ENCODE results near the gene KCTD20. TPM values are rescaled to one million over a fixed set of nuclear protein-coding genes. Genes with fewer than 3 reads are reported as not detected.

Gene KCTD20
- polyA plus RNA-seq, 3 donors from 2014 or later = 41.1 to 50.5 (median 47.5) TPM

DNA sequence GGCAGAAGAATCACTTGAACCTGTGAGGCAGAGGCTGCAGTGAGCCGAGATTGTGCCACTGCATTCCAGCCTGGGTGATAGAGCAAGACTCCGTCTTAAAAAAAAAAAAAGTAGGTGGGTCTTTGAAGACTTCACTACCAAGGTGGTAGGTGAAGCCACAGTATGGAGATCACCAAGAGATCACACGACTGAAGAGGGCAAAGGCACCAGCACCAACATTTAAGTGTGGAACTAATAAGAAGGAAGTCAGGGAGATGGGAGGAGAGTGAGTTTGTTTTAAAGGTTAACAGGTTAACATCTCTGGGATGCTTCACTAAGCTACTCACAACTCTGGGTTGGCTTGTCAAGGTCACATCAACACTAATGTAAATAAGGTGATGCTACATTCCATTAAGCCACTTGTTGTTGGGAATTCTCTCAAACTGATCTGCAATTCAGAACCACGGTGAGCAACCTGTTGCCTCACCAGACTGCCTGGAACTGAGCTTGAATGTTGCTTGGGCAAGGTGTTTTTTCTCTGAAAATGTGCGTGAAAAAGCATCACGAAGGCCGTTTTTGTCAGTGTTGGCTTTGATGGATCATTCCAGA lies 48.7 kb downstream of the KCTD20 start:
- Mint-ChIP-seq H3K27ac (peak overlapping the region in 4 of 6 donors; percentile 15 to 69 (median 43)), H3K36me3 (peaks cover 4 to 40% (median 34%) of the 10 kb centered on the region in 3 donors), H3K27me3 (ENCODE audit: low read depth in 3 of 3) (peaks cover 0 to 2% (median 0%) of the 10 kb centered on the region in 3 donors), H3K4me3 (no peak overlapping the region), H3K9me3 (no peaks in the 10 kb centered on the region), H3K4me1 (peaks cover 4 to 50% of the 10 kb centered on the region in 2 donors)
- no peak for DNase-seq

DNA sequence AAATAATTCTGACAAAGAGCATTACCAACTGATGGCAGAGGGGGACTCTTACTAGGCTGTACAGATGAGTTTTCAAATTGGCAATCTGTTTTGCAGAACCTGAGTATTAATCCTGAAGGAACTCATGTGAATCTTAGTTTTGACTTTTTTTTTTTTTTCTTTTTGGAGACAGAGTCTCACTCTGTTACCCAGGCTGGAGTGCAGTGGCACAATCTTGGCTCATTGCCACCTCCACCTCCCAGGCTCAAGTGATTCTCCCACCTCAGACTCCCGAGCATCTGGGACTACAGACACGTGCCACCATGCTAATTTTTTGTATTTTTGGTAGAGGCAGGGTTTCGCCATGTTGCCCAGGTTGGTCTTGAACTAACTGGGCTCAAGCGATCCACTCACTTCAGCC lies 49.3 kb downstream of the KCTD20 start:
- H3K36me3 Mint-ChIP-seq = peaks cover 0 to 44% (median 38%) of the 10 kb centered on the region in 3 donors
- DNase-seq = no peak
- peaks cover 4 to 50% of the 10 kb centered on the region in 2 donors for H3K4me1 Mint-ChIP-seq
- no peaks in the 10 kb centered on the region for H3K27me3 Mint-ChIP-seq (ENCODE audit: low read depth in 3 of 3)
- no peak overlapping the region for H3K4me3 Mint-ChIP-seq
- no peaks in the 10 kb centered on the region for H3K9me3 Mint-ChIP-seq
- H3K27ac Mint-ChIP-seq = peak overlapping the region in 3 of 6 donors; percentile 34 to 69 (median 53)

DNA sequence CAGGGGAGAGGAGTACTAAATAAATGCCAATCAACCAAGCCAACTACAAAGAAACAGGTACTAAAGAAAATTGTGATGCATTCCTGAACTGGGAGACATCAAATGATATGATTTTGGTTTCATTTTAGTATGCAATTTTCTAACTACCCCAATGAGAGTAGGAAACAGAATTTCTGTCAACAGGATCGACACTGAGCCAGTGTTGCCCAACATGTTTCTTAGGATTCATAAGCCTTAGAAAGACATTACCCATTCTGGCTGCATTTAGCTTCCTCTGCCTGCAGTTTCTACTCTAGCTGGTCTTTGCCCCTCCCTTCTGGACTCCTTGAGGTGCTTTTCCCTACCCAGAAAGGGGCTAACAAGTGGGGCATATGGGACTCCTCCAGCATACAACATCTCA lies 49.8 kb downstream of the KCTD20 start:
- DNase-seq = no peak
- no peak overlapping the region for H3K4me3 Mint-ChIP-seq
- H3K36me3 Mint-ChIP-seq = peaks cover 0 to 49% (median 43%) of the 10 kb centered on the region in 3 donors
- peak overlapping the region in 2 of 6 donors; percentile 34 to 53 for H3K27ac Mint-ChIP-seq
- no peaks in the 10 kb centered on the region for H3K27me3 Mint-ChIP-seq (ENCODE audit: low read depth in 3 of 3)
- no peaks in the 10 kb centered on the region for H3K9me3 Mint-ChIP-seq
- peaks cover 4 to 50% of the 10 kb centered on the region in 2 donors for H3K4me1 Mint-ChIP-seq

DNA sequence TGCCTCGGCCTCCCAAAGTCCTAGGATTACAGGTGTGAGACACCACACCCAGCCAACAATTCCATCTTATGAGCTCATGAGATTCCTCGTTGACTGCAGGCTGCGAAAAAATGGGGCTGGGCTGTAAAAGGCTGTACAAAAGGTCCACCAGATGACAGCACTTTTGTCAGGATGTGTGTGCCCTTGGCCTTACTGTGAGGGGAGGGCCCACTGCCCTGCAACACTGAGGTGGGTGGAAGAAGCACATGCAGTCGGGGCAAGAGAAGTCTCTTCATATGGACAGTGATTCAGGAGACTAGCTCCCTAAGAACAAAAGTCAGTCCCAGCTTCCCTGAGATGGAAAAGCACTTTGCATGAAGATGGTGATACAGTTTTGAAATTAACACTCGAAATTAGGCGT lies 50.5 kb downstream of the KCTD20 start:
- H3K36me3 Mint-ChIP-seq = peaks cover 0 to 50% (median 43%) of the 10 kb centered on the region in 3 donors
- no peaks in the 10 kb centered on the region for H3K27me3 Mint-ChIP-seq (ENCODE audit: low read depth in 3 of 3)
- no peak overlapping the region for H3K4me3 Mint-ChIP-seq
- H3K4me1 Mint-ChIP-seq = peaks cover 4 to 47% of the 10 kb centered on the region in 2 donors
- peak overlapping the region in 4 of 6 donors; percentile 6 to 88 (median 36) for H3K27ac Mint-ChIP-seq
- no peaks in the 10 kb centered on the region for H3K9me3 Mint-ChIP-seq
- no peak for DNase-seq

DNA sequence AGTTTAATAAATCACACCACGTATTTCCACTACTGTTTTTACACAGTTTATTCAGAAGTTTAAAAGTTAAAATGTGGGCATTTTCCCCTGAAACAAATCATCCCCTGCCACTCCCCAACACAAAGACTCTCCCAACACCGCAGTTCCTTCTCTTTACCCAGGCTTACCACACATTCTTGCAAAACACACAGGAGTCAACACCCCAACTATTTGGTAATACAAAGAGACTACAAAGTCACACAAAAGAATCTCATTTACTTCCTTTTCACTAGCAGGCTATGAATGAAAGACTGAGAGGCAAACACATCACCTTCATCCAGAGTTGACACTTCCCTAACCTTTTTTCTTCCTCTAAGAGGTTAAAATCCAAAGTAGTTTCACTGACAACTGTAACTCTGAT lies 51.1 kb downstream of the KCTD20 start:
- peaks cover 7 to 44% of the 10 kb centered on the region in 2 donors for H3K4me1 Mint-ChIP-seq
- no peaks in the 10 kb centered on the region for H3K9me3 Mint-ChIP-seq
- H3K36me3 Mint-ChIP-seq = peaks cover 0 to 45% (median 43%) of the 10 kb centered on the region in 3 donors

DNA sequence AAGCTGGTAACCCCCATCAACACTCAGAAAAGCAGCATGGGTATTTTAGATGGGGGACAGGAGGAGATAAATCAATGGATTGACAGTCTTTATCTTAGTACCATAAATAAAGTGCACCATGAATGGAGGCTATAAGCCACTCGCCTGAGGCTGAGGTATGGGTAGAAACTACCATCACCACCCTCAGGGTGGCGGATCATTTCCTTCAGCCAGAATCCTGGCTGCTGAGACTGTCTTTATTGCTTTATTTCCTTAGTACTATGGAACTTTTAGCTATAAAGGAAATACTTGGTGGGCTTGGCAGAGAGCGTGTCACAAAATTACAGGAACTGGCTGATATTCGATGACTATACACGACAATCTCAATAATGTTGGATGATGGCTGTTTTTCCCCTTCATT lies 52.3 kb downstream of the KCTD20 start:
- peaks cover 0 to 53% (median 48%) of the 10 kb centered on the region in 3 donors for H3K36me3 Mint-ChIP-seq
- H3K27ac Mint-ChIP-seq = peak overlapping the region in 2 of 6 donors; percentile 32 to 64
- H3K27me3 Mint-ChIP-seq (ENCODE audit: low read depth in 3 of 3) = peaks cover 0 to 2% (median 0%) of the 10 kb centered on the region in 3 donors

More for the DNA sequence above, 51.1 kb downstream of the KCTD20 start:
- peak overlapping the region; percentile 3 to 90 (median 56) for H3K27ac Mint-ChIP-seq
- H3K27me3 Mint-ChIP-seq (ENCODE audit: low read depth in 3 of 3) = no peaks in the 10 kb centered on the region
- no peak for DNase-seq
- no peak overlapping the region for H3K4me3 Mint-ChIP-seq

DNA sequence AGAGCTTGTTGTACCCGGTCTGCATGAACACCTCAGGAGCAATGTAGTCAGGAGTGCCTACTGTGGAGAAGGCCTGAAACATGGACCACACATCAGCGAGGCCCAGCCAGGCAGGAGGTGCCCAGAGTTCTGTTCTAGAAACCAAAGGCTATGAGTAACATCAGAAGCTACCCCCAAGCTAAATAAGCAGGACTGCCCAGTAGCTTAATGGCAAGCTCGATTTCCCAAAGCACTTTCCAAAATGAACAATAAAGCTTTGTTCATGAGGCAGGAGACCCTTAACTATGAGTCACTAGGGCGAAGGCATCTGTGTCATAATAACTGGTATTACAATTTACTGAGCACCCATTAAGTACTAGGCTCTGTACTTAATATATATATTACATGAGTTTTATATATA lies 57.1 kb downstream of the KCTD20 start:
- H3K27ac Mint-ChIP-seq = peak overlapping the region in 3 of 6 donors; percentile 33 to 78 (median 74)
- no peak overlapping the region for H3K4me3 Mint-ChIP-seq
- no peak for DNase-seq
- peaks cover 0 to 2% (median 0%) of the 10 kb centered on the region in 3 donors for H3K27me3 Mint-ChIP-seq (ENCODE audit: low read depth in 3 of 3)
- peaks cover 8 to 42% of the 10 kb centered on the region in 2 donors for H3K4me1 Mint-ChIP-seq
- H3K9me3 Mint-ChIP-seq = no peaks in the 10 kb centered on the region
- H3K36me3 Mint-ChIP-seq = peaks cover 0 to 41% (median 37%) of the 10 kb centered on the region in 3 donors

More for the DNA sequence above, 52.3 kb downstream of the KCTD20 start:
- Mint-ChIP-seq H3K4me1 (peaks cover 11 to 47% of the 10 kb centered on the region in 2 donors), H3K4me3 (no peak overlapping the region), H3K9me3 (no peaks in the 10 kb centered on the region)
- DNase-seq = no peak

DNA sequence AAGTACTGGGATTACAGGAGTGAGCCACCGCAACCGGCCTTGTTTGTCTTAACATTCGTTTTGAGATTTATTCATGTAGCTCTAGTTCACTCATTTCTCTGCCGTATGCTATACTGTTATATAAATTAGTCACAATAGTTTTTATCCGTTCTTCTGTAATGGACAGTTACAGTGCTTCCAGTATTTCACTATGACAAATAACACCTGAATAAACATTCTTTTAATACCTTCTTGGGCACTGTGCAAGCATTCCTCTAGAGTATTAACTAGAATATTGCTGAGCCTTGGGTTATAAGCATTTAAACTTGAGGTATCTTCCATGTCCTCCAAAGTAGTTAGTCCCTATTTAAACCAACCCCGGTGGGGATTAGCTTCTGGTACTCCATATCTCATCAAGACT lies 58.9 kb downstream of the KCTD20 start:
- no peak for DNase-seq
- Mint-ChIP-seq H3K4me3 (no peak overlapping the region), H3K27ac (peak overlapping the region in 3 of 6 donors; percentile 22 to 76 (median 69)), H3K27me3 (ENCODE audit: low read depth in 3 of 3) (peaks cover 0 to 2% (median 0%) of the 10 kb centered on the region in 3 donors), H3K36me3 (peaks cover 0 to 40% (median 37%) of the 10 kb centered on the region in 3 donors), H3K9me3 (no peaks in the 10 kb centered on the region), H3K4me1 (peaks cover 14 to 59% of the 10 kb centered on the region in 2 donors)

DNA sequence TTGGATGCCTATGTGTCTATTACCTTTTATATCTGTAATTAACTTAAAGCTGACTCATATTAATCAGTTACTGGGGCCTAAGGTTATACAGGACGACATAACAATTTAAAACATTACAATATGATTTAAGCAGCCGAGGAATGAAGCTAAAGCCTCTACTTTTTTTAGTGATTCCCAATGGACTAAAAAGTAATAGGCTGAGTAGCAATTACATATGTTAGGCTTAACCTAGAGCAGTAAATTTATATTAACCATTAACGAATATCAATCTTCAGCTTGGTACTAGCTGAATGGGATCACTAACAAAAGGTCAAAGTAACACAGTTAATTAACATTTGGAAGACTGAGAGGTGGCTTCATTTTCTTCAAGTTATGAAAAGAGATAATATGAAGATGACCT lies 61.4 kb downstream of the KCTD20 start:
- Mint-ChIP-seq H3K27me3 (ENCODE audit: low read depth in 3 of 3) (peaks cover 0 to 2% (median 0%) of the 10 kb centered on the region in 3 donors), H3K9me3 (no peaks in the 10 kb centered on the region), H3K4me3 (no peak overlapping the region), H3K36me3 (peaks cover 0 to 40% (median 28%) of the 10 kb centered on the region in 3 donors), H3K27ac (peak overlapping the region in 2 of 6 donors; percentile 31), H3K4me1 (peaks cover 10 to 61% of the 10 kb centered on the region in 2 donors)
- no peak for DNase-seq

DNA sequence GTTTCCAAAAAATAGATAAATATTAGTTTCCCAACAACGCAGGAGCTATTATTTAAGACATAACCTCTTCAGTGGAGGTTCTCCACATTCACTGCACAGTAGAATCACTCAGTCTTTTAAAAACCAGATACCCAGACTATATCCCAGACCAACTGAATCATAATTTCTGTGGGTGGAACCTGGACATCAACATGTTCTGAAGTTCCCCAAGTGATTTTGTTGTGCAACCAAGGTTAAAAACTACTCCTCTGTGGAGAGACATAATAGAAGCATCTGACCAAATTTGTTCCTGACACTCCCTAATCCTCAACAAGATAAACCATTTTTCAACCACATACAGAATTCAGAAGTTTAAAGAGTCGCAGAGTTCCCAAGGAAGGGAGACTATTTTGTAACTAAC lies 62.2 kb downstream of the KCTD20 start:
- Mint-ChIP-seq H3K9me3 (no peaks in the 10 kb centered on the region), H3K36me3 (peaks cover 0 to 38% (median 25%) of the 10 kb centered on the region in 3 donors), H3K27me3 (ENCODE audit: low read depth in 3 of 3) (no peaks in the 10 kb centered on the region), H3K4me3 (no peak overlapping the region), H3K27ac (peak overlapping the region in 3 of 6 donors; percentile 32 to 51 (median 47)), H3K4me1 (peaks cover 8 to 53% of the 10 kb centered on the region in 2 donors)
- DNase-seq = no peak

DNA sequence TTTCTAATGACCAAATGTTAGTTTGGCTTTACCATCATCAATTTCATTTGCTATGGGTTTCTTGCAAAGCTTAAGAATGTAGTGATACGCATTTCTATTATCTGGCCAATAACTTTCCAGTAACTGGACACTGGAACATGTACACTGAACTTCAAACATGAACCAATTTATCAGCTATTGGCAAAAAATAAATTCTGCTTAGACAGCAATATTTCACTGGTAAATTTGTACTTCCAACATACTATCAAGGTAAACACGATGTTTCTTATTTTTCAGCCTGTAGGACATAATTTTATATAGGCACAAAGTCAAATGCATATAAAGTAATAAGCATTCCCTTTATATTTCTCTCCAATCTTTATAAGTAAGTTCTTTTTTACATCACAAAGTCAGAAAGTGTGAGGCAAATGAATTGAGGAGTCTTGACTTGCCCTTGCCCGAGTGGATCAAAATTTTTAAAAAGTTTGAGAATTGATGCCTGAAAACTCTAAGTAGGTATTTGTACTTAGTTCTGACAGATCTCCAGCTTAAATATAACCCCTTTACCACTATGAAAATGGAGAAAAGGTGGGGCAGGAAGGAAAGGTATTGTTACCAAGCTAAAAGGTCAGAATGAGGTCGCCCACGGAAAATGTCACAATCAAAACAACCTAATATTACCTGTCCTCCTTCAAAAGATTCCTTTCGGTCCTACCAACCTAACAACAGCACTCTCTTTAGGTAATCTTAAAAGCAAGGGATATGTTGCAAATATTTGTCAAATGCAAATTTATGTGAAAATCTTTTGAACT lies 63.1 kb downstream of the KCTD20 start:
- DNase-seq = no peak
- no peaks in the 10 kb centered on the region for H3K9me3 Mint-ChIP-seq
- H3K4me3 Mint-ChIP-seq = no peak overlapping the region
- H3K4me1 Mint-ChIP-seq = peaks cover 8 to 53% of the 10 kb centered on the region in 2 donors
- H3K36me3 Mint-ChIP-seq = peaks cover 0 to 44% (median 30%) of the 10 kb centered on the region in 3 donors
- H3K27ac Mint-ChIP-seq = peak overlapping the region in 5 of 6 donors; percentile 6 to 77 (median 40)
- H3K27me3 Mint-ChIP-seq (ENCODE audit: low read depth in 3 of 3) = no peaks in the 10 kb centered on the region

DNA sequence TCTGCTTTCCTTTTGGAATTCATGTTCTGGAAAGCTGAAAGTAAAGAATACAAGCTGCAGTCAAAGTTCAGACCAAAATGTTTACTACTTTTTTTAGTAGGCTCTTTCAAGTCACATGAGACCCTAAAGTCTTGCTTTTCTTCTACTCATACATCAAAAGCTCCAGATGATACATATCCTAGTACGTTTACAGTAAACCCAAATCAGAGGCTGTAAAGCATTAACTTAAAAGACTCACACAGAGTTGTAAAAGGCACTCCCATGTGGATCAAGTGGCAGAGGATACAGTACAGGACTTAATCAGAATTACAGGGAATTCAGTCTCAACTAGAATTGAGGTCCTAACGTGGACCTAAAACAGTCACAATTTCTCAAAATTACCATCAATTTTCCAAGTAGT lies 63.8 kb downstream of the KCTD20 start:
- Mint-ChIP-seq H3K27me3 (ENCODE audit: low read depth in 3 of 3) (no peaks in the 10 kb centered on the region), H3K27ac (peak overlapping the region in 5 of 6 donors; percentile 6 to 77 (median 40)), H3K9me3 (no peaks in the 10 kb centered on the region), H3K4me3 (no peak overlapping the region), H3K36me3 (peaks cover 0 to 46% (median 30%) of the 10 kb centered on the region in 3 donors), H3K4me1 (peaks cover 7 to 51% of the 10 kb centered on the region in 2 donors)
- DNase-seq = no peak

DNA sequence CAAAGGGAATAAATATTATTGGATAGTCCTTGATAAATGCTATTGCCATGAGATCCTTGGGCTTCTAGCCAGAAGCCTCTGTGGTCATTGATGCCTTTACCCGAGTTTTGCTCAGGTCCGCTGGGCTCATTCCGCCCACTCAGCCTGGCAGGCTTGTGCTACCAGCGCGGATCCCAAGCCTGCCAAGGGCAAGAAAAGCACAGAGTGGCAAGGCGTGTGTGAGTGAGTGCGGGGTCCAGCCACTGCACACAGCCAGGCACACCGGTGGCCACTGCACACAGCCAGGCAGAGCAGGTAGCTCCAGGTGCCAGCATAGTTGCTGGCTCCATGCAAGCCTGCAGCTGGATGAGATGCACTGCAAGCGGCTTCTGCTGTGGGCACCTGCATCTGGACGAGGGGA lies 65.7 kb downstream of the KCTD20 start:
- no peaks in the 10 kb centered on the region for H3K27me3 Mint-ChIP-seq (ENCODE audit: low read depth in 3 of 3)
- H3K9me3 Mint-ChIP-seq = no peaks in the 10 kb centered on the region
- peaks cover 0 to 49% (median 30%) of the 10 kb centered on the region in 3 donors for H3K36me3 Mint-ChIP-seq
- no peak overlapping the region for H3K4me3 Mint-ChIP-seq
- DNase-seq = no peak
- H3K4me1 Mint-ChIP-seq = peaks cover 7 to 42% of the 10 kb centered on the region in 2 donors
- peak overlapping the region in 1 of 6 donors; percentile 55 for H3K27ac Mint-ChIP-seq

DNA sequence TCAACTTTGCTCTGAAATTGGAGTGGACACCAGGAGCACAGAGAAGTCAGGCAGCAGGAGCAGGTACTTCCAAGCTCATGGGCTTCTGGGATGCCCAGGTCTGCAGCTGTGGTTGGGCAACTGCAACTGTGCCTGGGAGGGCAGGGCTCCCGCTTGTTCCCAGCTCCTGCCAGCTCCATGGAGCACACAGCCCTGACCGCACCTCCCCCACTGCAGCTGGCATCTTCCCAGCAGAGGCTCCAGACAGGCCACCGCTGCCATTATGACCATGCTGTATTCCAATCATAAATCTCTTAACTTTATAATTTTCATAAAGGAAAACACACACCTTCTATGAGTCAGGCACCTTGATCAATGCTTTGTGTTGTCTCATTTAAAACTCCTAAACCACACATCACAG lies 67.6 kb downstream of the KCTD20 start:
- Mint-ChIP-seq H3K9me3 (no peaks in the 10 kb centered on the region), H3K36me3 (peaks cover 0 to 54% (median 33%) of the 10 kb centered on the region in 3 donors), H3K27me3 (ENCODE audit: low read depth in 3 of 3) (peaks cover 0 to 3% (median 0%) of the 10 kb centered on the region in 3 donors), H3K4me1 (peaks cover 20 to 40% of the 10 kb centered on the region in 2 donors), H3K4me3 (no peak overlapping the region), H3K27ac (peak overlapping the region in 1 of 6 donors; percentile 34)
- DNase-seq = no peak

Measured in immature natural killer cell (primary cell).